Activated CD4-positive, alpha-beta T cell treated with anti-CD3 and anti-CD28 coated beads, Interleukin-2, amount 10 ng/mL, durations not matched to agents 7 days and 5 days (primary cell): ENCODE measurements around the gene DCAKD. TPM values are rescaled to one million over a fixed set of nuclear protein-coding genes. Genes with fewer than 3 reads are reported as not detected.

Experiments
- CTCF ChIA-PET: fragments of 350-600 bp; sonication (Branson Sonifier 250); formaldehyde crosslinking; loops from one replicate; lab custom pipeline; 2021; ENCODE audit warnings: antibody characterized with exemption; lab: Charles Lee
- POLR2A ChIA-PET: fragments of 350-600 bp; sonication (Branson Sonifier 250); formaldehyde crosslinking; loops from one replicate; lab custom pipeline; 2021; ENCODE audit warnings: antibody characterized with exemption; lab: Charles Lee
- DNase-seq: peaks from one replicate; pipeline ENCODE4 v3.0.0-alpha.2; 2020
- H3K27ac Mint-ChIP-seq: one replicate; pipeline ENCODE4 v1.8.0; 2021; ENCODE audit warnings: mild to moderate bottlenecking, moderate library complexity, mixed read lengths
- H3K27me3 Mint-ChIP-seq: one replicate; pipeline ENCODE4 v1.8.0; 2021; ENCODE audit warnings: mixed read lengths
- H3K36me3 Mint-ChIP-seq: one replicate; pipeline ENCODE4 v1.8.0; 2021; ENCODE audit warnings: low read depth, mixed read lengths
- H3K4me1 Mint-ChIP-seq: one replicate; pipeline ENCODE4 v1.8.0; 2021; ENCODE audit warnings: mixed read lengths
- H3K4me3 Mint-ChIP-seq: one replicate; pipeline ENCODE4 v1.8.0; 2021; ENCODE audit warnings: mild to moderate bottlenecking, moderate library complexity, mixed read lengths
- H3K9me3 Mint-ChIP-seq: one replicate; pipeline ENCODE4 v1.8.0; 2021; ENCODE audit warnings: mixed read lengths
- total RNA-seq, 2 experiments: library from RNA; stranded (reverse); gene quantifications; one replicate each; pipeline ENCODE4 v1.2.3, GENCODE V29; 2021

DCAKD gene
- total RNA-seq, 2 experiments from 2014 or later = 36.5 to 38.6 TPM

GRCh38 chr17:45038728-45039634 is 12.5 kb downstream of the DCAKD start:
- Mint-ChIP-seq H3K4me1 (peaks cover 9% of the 10 kb centered on the region), H3K27me3 (no peaks in the 10 kb centered on the region), H3K4me3 (no peak overlapping the region), H3K36me3 (peaks cover 4% of the 10 kb centered on the region), H3K9me3 (no peaks in the 10 kb centered on the region), H3K27ac (no peak overlapping the region)
- CTCF ChIA-PET = interaction anchor here (0.6 to 2.6 kb wide), 5 partner anchors 9 to 878 kb away, joined by 3 to 10 read pairs (median 4); no protein-coding TSS in a partner anchor
- DNase-seq = no peak
- POLR2A ChIA-PET = no interaction called here

DNA sequence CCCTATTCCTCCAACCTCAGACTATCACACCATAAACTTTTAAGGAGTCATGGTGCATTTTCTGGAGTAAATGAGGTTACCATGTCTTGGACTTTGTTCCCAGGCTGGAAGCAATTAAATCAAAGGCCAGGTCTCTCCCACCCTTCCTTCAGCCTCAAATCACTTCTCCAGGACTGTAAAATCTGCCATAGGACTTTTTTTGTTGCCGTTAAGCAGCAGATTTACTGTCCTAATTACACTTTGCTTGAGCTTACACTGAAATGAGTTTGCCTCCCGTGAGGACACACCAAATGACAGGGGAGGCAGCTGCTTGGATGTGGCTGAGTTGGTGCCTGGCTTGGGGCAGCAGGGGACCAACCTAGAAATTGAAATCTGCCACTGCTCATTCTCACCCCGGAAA is 14.7 kb downstream of the DCAKD start:
- POLR2A ChIA-PET = no interaction called here
- H3K4me3 Mint-ChIP-seq = no peak overlapping the region
- peaks cover 18% of the 10 kb centered on the region for H3K36me3 Mint-ChIP-seq
- CTCF ChIA-PET = no interaction called here
- no peaks in the 10 kb centered on the region for H3K27me3 Mint-ChIP-seq
- no peak overlapping the region for H3K27ac Mint-ChIP-seq
- H3K9me3 Mint-ChIP-seq = no peaks in the 10 kb centered on the region
- H3K4me1 Mint-ChIP-seq = no peaks in the 10 kb centered on the region
- DNase-seq = no peak

GRCh38 chr17:45035848-45036247 is 15.6 kb downstream of the DCAKD start:
- no peaks in the 10 kb centered on the region for H3K4me1 Mint-ChIP-seq
- no peak overlapping the region for H3K27ac Mint-ChIP-seq
- no peak for DNase-seq
- POLR2A ChIA-PET = interaction anchor here (0.6 kb wide), 1 partner anchor 15 kb away, joined by 4 read pairs; no protein-coding TSS in a partner anchor
- H3K36me3 Mint-ChIP-seq = peaks cover 20% of the 10 kb centered on the region
- CTCF ChIA-PET = interaction anchor here (1.1 kb wide), 1 partner anchor 24 kb away, joined by 3 read pairs; no protein-coding TSS in a partner anchor
- no peak overlapping the region for H3K4me3 Mint-ChIP-seq
- no peaks in the 10 kb centered on the region for H3K9me3 Mint-ChIP-seq
- H3K27me3 Mint-ChIP-seq = no peaks in the 10 kb centered on the region

DNA sequence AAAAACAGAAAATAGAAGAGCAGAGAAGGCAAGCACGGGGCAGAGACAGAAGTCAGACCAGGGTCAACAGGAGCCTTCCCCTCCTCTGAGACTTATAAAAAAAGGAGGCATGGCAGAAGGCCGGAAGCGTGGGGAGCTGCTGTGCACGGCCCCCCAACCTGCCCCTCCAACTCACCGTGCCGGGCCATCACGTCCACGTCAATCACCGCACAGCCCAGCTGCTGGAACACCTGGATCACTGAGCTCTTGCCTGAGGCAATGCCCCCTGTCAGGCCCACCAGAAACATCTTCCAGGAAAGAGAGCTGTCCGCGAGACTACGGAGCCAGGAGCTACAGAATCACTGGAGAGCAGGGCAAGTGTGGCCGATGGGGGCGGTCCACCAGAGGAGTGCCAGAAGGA is 16.8 kb downstream of the DCAKD start:
- no peaks in the 10 kb centered on the region for H3K27me3 Mint-ChIP-seq
- ChIA-PET CTCF (interaction anchor here (0.9 to 3.6 kb wide), 3 partner anchors 13 to 115 kb away, joined by 3 to 14 read pairs (median 4); partner anchors contain the start of gene ACBD4), POLR2A (no interaction called here)
- no peak for DNase-seq
- H3K4me1 Mint-ChIP-seq = no peaks in the 10 kb centered on the region
- no peaks in the 10 kb centered on the region for H3K9me3 Mint-ChIP-seq
- peaks cover 22% of the 10 kb centered on the region for H3K36me3 Mint-ChIP-seq
- H3K4me3 Mint-ChIP-seq = no peak overlapping the region
- H3K27ac Mint-ChIP-seq = no peak overlapping the region

DNA sequence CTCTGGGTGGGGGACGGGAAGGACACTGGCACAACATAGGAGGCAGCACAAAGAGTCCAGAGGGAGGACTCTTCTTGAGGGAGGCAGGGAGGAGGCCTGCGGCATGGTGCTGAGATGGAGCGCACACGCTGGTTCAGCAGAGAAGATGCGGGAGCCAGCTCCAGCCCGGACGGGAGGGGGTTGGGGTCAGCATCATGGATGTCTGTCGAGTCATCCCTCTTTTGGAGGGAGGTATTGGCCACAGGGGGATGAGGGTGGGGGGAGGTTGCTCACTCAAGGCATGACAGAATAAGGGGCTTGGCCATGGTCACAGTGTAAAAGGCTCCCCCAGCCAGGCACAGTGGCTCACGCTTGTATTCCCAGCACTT is 19.3 kb downstream of the DCAKD start:
- POLR2A ChIA-PET = no interaction called here

DNA sequence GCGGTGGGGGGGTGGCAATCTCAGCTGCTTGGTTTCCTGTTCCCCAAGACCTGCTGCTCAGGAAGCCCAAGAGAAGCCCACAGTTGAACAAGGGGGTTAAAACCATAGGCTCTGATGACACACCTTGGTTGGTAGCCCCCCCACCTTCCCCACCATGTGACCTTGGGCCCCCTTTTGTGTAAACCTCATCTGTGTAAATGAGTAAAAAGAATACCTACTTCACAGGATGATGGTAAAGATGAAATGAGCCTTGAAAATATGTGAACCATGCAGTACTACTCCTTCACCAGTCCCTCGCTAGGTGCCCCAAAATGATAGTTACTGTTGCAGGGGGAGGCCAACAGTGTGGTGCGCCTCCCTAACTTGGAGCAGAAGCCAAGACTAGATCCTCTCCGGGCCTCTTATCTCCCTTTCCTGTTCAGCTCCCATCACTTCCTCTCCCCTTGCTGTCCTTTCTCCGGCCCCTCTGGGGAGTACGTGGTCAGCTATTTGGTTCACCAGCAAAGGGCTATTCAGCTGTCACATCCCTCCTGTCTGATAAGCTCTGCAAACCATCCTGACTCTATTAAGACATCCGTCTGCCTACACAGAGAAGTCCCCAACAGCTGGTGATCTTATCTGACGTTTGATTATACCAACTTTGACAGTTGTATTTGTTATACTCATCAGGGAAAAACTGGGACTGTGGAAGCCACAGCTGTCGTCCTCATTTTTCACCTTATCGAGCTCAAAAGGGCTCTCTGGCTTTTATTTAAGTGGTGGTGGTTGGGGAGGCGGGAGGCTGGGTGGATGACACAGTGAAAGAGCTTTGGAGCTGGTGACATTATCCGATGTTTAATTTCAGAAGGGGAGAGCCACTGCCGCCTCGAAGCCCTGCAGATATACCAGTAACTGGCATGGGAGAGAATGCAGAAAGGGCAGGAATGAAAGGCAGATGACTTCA is 19.9 kb downstream of the DCAKD start:
- no peaks in the 10 kb centered on the region for H3K4me1 Mint-ChIP-seq
- peak overlapping the region; percentile 5 for H3K27ac Mint-ChIP-seq
- no peak overlapping the region for H3K4me3 Mint-ChIP-seq
- H3K9me3 Mint-ChIP-seq = no peaks in the 10 kb centered on the region
- peaks cover 32% of the 10 kb centered on the region for H3K36me3 Mint-ChIP-seq
- no peak for DNase-seq
- POLR2A ChIA-PET = no interaction called here
- CTCF ChIA-PET = interaction anchor here (3.6 kb wide), 1 partner anchor 10 kb away, joined by 14 read pairs; no protein-coding TSS in a partner anchor
- H3K27me3 Mint-ChIP-seq = no peaks in the 10 kb centered on the region

More for the DNA sequence above, 19.3 kb downstream of the DCAKD start:
- Mint-ChIP-seq H3K36me3 (peaks cover 27% of the 10 kb centered on the region), H3K27ac (peak overlapping the region; percentile 5), H3K4me3 (no peak overlapping the region), H3K4me1 (no peaks in the 10 kb centered on the region), H3K27me3 (no peaks in the 10 kb centered on the region), H3K9me3 (no peaks in the 10 kb centered on the region)
- CTCF ChIA-PET = interaction anchor here (3.6 kb wide), 1 partner anchor 11 kb away, joined by 14 read pairs; no protein-coding TSS in a partner anchor
- DNase-seq = no peak

GRCh38 chr17:45030733-45031132 is 20.7 kb downstream of the DCAKD start:
- ChIA-PET POLR2A (no interaction called here), CTCF (no interaction called here)
- no peaks in the 10 kb centered on the region for H3K9me3 Mint-ChIP-seq
- no peak overlapping the region for H3K4me3 Mint-ChIP-seq
- no peaks in the 10 kb centered on the region for H3K27me3 Mint-ChIP-seq
- H3K36me3 Mint-ChIP-seq = peaks cover 33% of the 10 kb centered on the region
- DNase-seq = no peak
- no peak overlapping the region for H3K27ac Mint-ChIP-seq
- H3K4me1 Mint-ChIP-seq = no peaks in the 10 kb centered on the region

DNA sequence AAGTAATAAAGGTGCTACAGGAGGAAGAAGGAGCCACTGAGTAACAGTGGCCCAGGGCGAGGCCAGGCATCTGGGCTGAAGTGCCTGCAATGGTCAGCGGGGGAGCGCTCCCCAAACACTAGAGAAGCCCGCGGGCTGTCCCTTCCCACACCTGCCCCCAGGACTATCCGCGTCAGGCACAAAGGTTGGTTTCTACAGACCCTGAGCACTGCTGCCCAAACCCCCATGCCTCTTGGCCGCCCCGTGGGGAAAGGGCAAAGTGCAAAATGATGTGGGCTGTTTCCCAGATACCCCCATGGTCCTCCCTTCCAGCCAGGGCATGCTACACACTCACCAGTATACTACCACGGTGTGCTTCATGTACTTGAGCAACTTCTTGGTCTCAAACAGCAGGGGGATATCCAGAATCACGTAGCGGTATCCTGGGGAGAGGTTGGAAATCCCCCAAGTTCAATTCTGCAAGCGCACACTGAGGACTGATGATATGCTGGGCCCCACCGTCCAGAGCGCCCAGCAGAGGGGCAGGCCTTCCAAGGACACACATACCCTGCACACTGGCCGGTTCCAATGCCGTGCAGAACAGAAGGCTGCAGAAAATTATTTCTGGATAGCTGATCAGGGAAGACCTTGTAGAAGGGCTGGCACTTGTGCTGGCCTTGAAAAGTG is 21.5 kb downstream of the DCAKD start:
- DNase-seq = no peak
- peaks cover 33% of the 10 kb centered on the region for H3K36me3 Mint-ChIP-seq
- no peaks in the 10 kb centered on the region for H3K9me3 Mint-ChIP-seq
- POLR2A ChIA-PET = no interaction called here
- no peaks in the 10 kb centered on the region for H3K27me3 Mint-ChIP-seq
- CTCF ChIA-PET = no interaction called here
- no peaks in the 10 kb centered on the region for H3K4me1 Mint-ChIP-seq
- H3K4me3 Mint-ChIP-seq = no peak overlapping the region
- no peak overlapping the region for H3K27ac Mint-ChIP-seq

- POLR2A ChIA-PET = no interaction called here
- Mint-ChIP-seq H3K27me3 (no peaks in the 10 kb centered on the region), H3K36me3 (peaks cover 31% of the 10 kb centered on the region), H3K27ac (no peak overlapping the region), H3K4me3 (no peak overlapping the region), H3K9me3 (no peaks in the 10 kb centered on the region), H3K4me1 (no peaks in the 10 kb centered on the region)
- DNase-seq = no peak
- CTCF ChIA-PET = no interaction called here
These were observed 22.3 kb downstream of the DCAKD start for GRCh38 chr17:45029096-45029495.

GRCh38 chr17:45022655-45023339 is 28.6 kb downstream of the DCAKD start:
- H3K27me3 Mint-ChIP-seq = peaks cover 31% of the 10 kb centered on the region
- H3K4me3 Mint-ChIP-seq = no peak overlapping the region
- ChIA-PET POLR2A (interaction anchor here (0.6 to 1.0 kb wide), 2 partner anchors 73 to 102 kb away, joined by 3 read pairs; no protein-coding TSS in a partner anchor), CTCF (interaction anchor here (0.5 to 3.0 kb wide), 18 partner anchors 11 to 131 kb away, joined by 3 to 14 read pairs (median 4); partner anchors contain the start of gene EFTUD2)
- no peak for DNase-seq
- H3K36me3 Mint-ChIP-seq = peaks cover 19% of the 10 kb centered on the region
- H3K27ac Mint-ChIP-seq = no peak overlapping the region
- H3K9me3 Mint-ChIP-seq = no peaks in the 10 kb centered on the region
- H3K4me1 Mint-ChIP-seq = peaks cover 21% of the 10 kb centered on the region

DNA sequence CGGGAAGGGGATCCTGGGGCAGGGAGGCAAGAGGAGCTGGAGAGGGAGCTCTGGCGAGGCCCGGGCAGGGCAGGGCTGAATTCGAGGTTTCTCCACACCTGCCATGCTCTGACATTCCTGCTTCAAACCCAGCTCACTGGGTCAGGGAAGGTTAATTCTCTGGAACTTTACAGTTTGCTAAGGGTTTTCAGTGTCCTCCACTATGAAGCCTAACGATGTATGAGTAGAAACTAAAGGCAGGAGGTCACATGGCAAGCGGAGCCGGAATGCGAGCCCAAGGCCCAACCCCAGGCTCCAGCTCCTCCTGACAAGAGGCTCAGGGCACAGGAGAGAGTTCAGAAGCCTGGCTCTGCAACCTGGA is 29.2 kb downstream of the DCAKD start:
- ChIA-PET CTCF (interaction anchor here (0.5 to 3.0 kb wide), 20 partner anchors 10 to 130 kb away, joined by 3 to 14 read pairs (median 4); partner anchors contain the start of gene EFTUD2), POLR2A (interaction anchor here (0.6 to 1.0 kb wide), 2 partner anchors 73 to 101 kb away, joined by 3 read pairs; no protein-coding TSS in a partner anchor)
- H3K9me3 Mint-ChIP-seq = no peaks in the 10 kb centered on the region
- H3K27me3 Mint-ChIP-seq = peaks cover 31% of the 10 kb centered on the region
- H3K27ac Mint-ChIP-seq = no peak overlapping the region
- no peak overlapping the region for H3K4me3 Mint-ChIP-seq
- peaks cover 19% of the 10 kb centered on the region for H3K36me3 Mint-ChIP-seq
- peaks cover 21% of the 10 kb centered on the region for H3K4me1 Mint-ChIP-seq
- no peak for DNase-seq
